CD4-positive, alpha-beta T cell treated with Interleukin-1 beta for 1 hour (primary cell): ENCODE results near the gene ADM5.

Experiments
- DNase-seq, 2 donors: peaks; one replicate each; pipeline ENCODE4 v3.0.0-alpha.2; 2020 to 2022

The ADM5 gene

GRCh38 chr19:49658566-49659442 lies 30.6 kb upstream of the ADM5 start:
- no peak for DNase-seq

- DNase-seq: no peak
Measured at GRCh38 chr19:49660338-49660961, 28.9 kb upstream of the ADM5 start.

- no peak for DNase-seq
Measured at GRCh38 chr19:49662011-49662410, 27.4 kb upstream of the ADM5 start.

GRCh38 chr19:49663224-49663623 lies 26.2 kb upstream of the ADM5 start:
- DNase-seq: no peak

GRCh38 chr19:49664171-49665035 lies 25.0 kb upstream of the ADM5 start:
- DNase-seq: peak; percentile 83 to 90

- DNase-seq: no peak
Measured at GRCh38 chr19:49665036-49665350, 24.4 kb upstream of the ADM5 start.

GRCh38 chr19:49665351-49666119 lies 23.9 kb upstream of the ADM5 start, which contains the start of the genes BCL2L12 and IRF3:
BCL2L12 (plus strand) TSS chr19:49665933; CDS start chr19:49666693, 760 bp downstream.
IRF3 (minus strand) TSS chr19:49665857; CDS start chr19:49664838, 1,019 bp downstream.
- DNase-seq: peak; percentile 98 to 99

- no peak for DNase-seq
Measured at GRCh38 chr19:49666120-49666444, 23.3 kb upstream of the ADM5 start.

GRCh38 chr19:49667473-49667872 lies 21.9 kb upstream of the ADM5 start:
- no peak for DNase-seq

GRCh38 chr19:49669516-49669915 lies 19.9 kb upstream of the ADM5 start:
- no peak for DNase-seq

GRCh38 chr19:49672131-49672919 lies 17.1 kb upstream of the ADM5 start:
- DNase-seq: peak; percentile 79 to 82

GRCh38 chr19:49676136-49676783 lies 13.1 kb upstream of the ADM5 start:
- DNase-seq: no peak

GRCh38 chr19:49676784-49677230 lies 12.6 kb upstream of the ADM5 start:
- peak; percentile 100 for DNase-seq

GRCh38 chr19:49677231-49677900 lies 12.0 kb upstream of the ADM5 start, which contains the start of gene PRMT1:
PRMT1 (plus strand) TSS chr19:49677271; CDS start chr19:49677281, 10 bp downstream.
- DNase-seq: peak; percentile 52 to 62

- DNase-seq: peak; percentile 81 to 84
Measured at GRCh38 chr19:49677901-49678674, 11.3 kb upstream of the ADM5 start.

GRCh38 chr19:49678985-49679770 lies 10.2 kb upstream of the ADM5 start:
- DNase-seq: no peak

GRCh38 chr19:49679771-49680413 lies 9.5 kb upstream of the ADM5 start:
- no peak for DNase-seq
